Measurements from ENCODE around the gene RBM20.
A peak's percentile ranks its signal among the peaks of the same experiment; 100 is the strongest.
"Not testable (repeated sequence)": the region's sequence is repeated elsewhere in the genome, so short reads cannot be mapped to it uniquely, and the experiment has no call there.

Gene RBM20

DNA sequence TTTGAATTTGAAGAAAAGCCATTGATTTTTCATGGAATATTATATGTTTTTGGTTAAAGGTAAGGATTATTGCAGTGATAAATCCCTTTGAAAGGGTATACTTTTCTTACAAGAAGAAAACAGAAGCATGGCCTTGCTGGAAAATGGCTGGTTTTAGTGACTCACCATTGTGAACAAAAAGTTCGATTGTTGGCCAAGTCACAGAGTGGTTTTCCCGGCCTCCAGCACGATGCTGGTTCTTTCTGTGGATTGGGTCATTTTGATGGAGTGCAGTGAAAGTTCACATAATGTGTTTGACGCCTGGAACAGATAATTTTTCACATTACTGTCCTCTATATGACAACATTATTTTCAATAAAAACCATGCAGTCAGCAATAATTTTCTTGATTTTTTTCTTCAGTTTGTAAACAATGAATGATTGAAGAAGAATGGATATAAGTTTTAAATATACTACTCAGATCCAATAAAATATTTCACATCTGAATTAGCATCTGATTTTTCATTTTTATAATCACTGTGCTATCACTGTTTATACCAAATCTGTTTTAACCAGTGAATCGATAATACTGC lies 60.9 kb downstream of the RBM20 start:
- H3K27me3 ChIP-seq (replicated peaks): no peaks in the 10 kb centered on the region
- peak overlapping the region; percentile 80 for H3K27ac ChIP-seq
- DNase-seq: peak; percentile 56
- no peak overlapping the region for H3K4me3 ChIP-seq (ENCODE audit: low read depth, low read length)
- in situ Hi-C loops (cut with HindIII; ENCODE audit: low pct_ligation_motif_present, low sequenced_read_pairs): no loop called here
- no peaks in the 10 kb centered on the region for H3K36me3 ChIP-seq (replicated peaks)
- TF ChIP-seq, protein P1, sequence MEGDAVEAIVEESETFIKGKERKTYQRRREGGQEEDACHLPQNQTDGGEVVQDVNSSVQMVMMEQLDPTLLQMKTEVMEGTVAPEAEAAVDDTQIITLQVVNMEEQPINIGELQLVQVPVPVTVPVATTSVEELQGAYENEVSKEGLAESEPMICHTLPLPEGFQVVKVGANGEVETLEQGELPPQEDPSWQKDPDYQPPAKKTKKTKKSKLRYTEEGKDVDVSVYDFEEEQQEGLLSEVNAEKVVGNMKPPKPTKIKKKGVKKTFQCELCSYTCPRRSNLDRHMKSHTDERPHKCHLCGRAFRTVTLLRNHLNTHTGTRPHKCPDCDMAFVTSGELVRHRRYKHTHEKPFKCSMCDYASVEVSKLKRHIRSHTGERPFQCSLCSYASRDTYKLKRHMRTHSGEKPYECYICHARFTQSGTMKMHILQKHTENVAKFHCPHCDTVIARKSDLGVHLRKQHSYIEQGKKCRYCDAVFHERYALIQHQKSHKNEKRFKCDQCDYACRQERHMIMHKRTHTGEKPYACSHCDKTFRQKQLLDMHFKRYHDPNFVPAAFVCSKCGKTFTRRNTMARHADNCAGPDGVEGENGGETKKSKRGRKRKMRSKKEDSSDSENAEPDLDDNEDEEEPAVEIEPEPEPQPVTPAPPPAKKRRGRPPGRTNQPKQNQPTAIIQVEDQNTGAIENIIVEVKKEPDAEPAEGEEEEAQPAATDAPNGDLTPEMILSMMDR (IDR thresholded peaks at IDR 0.05; ENCODE audit: low read depth, low read length, missing control alignments): no peak

DNA sequence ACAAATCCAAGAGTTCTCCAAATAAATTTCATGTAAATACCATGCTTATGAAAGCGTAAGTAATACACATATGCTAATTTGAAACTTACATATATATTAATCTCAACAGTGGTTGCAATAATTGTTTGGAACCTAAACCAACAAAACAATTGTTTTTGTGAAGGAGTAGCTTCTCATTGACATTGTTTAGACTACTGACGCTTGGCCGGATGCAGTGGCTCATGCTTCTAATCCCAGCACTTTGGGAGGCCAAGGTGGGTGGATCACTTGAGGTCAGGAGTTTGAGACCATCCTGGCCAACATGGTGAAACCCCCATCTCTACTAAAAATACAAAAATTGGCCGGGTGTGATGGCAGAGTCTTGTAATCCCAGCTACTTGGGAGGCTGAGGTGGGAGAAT lies 61.5 kb downstream of the RBM20 start:
- H3K27ac ChIP-seq: peak overlapping the region; percentile 80
- H3K4me3 ChIP-seq (ENCODE audit: low read depth, low read length); H3K36me3 ChIP-seq (replicated peaks); in situ Hi-C loops (cut with HindIII; ENCODE audit: low pct_ligation_motif_present, low sequenced_read_pairs); DNase-seq; H3K27me3 ChIP-seq (replicated peaks): not testable (repeated sequence)

DNA sequence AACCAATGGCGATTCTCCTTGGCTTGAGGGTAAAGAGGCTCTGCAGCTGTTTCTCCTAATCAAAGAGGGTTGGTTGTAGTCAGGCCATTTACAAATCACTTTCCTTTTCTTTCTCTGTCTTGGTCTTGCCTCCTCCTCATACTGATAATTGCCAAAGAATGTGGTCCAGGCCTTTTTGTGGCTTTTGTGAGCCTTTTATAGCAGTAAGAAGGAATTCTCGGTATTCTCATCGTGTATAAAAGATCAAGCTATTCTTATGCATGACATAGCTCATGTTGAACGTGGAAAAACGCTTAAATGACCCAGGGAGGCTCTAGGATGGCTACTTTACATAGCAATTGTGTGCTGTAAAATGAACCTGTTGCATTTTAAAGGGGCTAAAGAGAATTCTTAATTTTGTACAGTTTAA lies 62.6 kb downstream of the RBM20 start:
- H3K27ac ChIP-seq: peak overlapping the region; percentile 80
- in situ Hi-C loops (cut with HindIII; ENCODE audit: low pct_ligation_motif_present, low sequenced_read_pairs): no loop called here
- TF ChIP-seq, protein P1 (IDR thresholded peaks at IDR 0.05; ENCODE audit: low read depth, low read length, missing control alignments): no peak

DNA sequence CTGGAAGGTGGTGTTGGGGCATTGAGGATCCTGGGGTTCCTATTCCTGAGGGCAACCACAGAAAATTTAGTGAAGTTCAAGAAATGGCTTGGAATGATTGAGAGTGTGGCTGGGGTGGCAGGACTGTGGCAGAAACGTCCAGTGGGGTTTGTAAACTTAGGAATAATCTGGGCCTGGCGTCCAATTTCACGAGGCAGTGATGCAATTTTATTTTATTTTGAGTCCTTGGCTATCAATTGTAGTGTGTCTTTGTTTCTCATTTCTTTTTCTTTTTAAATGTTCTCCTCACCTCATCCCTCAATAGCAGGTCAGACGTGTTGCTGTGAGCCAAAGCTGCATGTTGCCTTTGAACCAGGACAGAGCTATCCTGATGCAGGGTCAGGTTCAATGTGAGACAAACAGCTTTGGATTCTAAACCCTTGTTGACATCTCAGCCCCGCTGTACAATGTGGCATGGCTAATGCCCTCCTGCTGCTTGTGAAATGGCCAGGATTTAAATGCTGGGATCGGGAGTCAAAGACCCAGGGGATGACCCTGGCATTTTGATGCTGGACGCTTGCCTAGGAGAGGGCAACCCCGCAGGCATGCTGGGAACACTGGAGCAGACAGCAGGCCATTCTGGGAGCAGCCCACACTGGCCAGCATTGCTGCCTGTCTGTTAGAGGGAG lies 64.8 kb downstream of the RBM20 start:
- TF ChIP-seq, protein P1 (IDR thresholded peaks at IDR 0.05; ENCODE audit: low read depth, low read length, missing control alignments): no peak
- in situ Hi-C loops (cut with HindIII; ENCODE audit: low pct_ligation_motif_present, low sequenced_read_pairs): no loop called here
- no peak overlapping the region for H3K27ac ChIP-seq
- no peaks in the 10 kb centered on the region for H3K27me3 ChIP-seq (replicated peaks)
- DNase-seq: no peak
- no peak overlapping the region for H3K4me3 ChIP-seq (ENCODE audit: low read depth, low read length)
- H3K36me3 ChIP-seq (replicated peaks): no peaks in the 10 kb centered on the region

More for the DNA sequence above, 62.6 kb downstream of the RBM20 start:
- Histone ChIP-seq H3K27me3 (replicated peaks) (no peaks in the 10 kb centered on the region), H3K4me3 (ENCODE audit: low read depth, low read length) (no peak overlapping the region), H3K36me3 (replicated peaks) (no peaks in the 10 kb centered on the region)
- peak; percentile 87 for DNase-seq

DNA sequence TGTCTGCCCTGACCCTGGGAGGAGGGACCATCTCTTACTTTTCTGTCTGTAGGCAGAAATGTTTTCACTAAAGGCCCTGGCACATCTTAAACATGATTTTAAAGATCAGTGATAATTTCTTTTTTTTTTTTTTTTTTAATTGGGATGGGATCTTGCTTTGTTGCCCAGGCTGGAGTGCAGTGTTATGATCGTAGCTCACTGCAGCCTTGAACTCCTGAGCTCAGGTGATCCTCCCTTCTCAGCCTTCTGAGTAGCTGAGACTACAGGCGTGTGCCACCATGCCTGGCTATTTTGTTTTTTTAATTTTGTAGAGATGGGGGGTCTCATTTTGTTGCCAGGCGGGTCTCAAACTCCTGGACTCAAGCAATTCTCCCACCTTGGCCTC lies 65.3 kb downstream of the RBM20 start:
- DNase-seq: no peak
- no peaks in the 10 kb centered on the region for H3K36me3 ChIP-seq (replicated peaks)
- no peaks in the 10 kb centered on the region for H3K27me3 ChIP-seq (replicated peaks)
- H3K4me3 ChIP-seq (ENCODE audit: low read depth, low read length): no peak overlapping the region
- TF ChIP-seq, protein P1 (IDR thresholded peaks at IDR 0.05; ENCODE audit: low read depth, low read length, missing control alignments): no peak
- in situ Hi-C loops (cut with HindIII; ENCODE audit: low pct_ligation_motif_present, low sequenced_read_pairs): no loop called here
- H3K27ac ChIP-seq: no peak overlapping the region

DNA sequence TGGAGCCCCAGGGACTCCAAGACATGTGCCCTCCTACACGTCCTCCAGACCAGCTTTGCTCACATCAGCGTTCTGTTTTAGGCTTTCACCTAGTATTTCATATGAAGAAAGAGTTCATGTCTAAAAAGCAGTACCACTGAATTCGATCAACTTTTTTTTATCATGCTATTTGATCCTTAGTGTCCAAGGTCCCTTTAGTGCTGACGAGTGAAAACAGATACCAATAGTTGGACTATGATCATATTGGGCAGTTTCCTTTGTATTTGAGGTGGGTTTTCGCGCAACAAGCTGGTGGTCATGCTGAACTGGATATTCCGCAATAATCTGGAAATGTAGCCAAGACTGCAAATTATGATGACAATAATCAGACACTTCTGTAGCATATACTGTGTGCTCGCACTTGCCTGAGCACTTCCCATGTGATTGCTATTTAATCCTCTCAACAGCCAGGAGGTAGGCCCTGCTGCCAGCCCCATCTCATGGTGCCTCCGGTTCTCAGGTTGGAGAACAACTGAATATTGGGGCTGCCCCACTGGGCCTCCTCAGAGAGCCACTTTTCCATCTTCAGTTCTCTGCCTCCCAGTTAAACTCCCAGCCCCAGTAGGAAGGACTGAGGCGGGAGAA lies 65.9 kb downstream of the RBM20 start:
- H3K36me3 ChIP-seq (replicated peaks): no peaks in the 10 kb centered on the region
- TF ChIP-seq, protein P1 (IDR thresholded peaks at IDR 0.05; ENCODE audit: low read depth, low read length, missing control alignments): no peak
- in situ Hi-C loops (cut with HindIII; ENCODE audit: low pct_ligation_motif_present, low sequenced_read_pairs): no loop called here
- no peak overlapping the region for H3K27ac ChIP-seq
- DNase-seq: no peak
- H3K27me3 ChIP-seq (replicated peaks): no peaks in the 10 kb centered on the region
- no peak overlapping the region for H3K4me3 ChIP-seq (ENCODE audit: low read depth, low read length)

All from brain microvascular endothelial cell (primary cell).